HL-60 (cell line): ENCODE measurements around the gene CD300C.
"Not testable (repeated sequence)": the region's sequence is repeated elsewhere in the genome, so short reads cannot be mapped to it uniquely, and the experiment has no call there.

ENCODE experiments used
- DNase-seq, 2 experiments: peaks; one replicate each; pipeline ENCODE4 v3.0.0-alpha.2; 2010 to 2020; ENCODE audit warnings: low read depth in 1 of 2, low spot score in 1 of 2
- H3K27ac ChIP-seq: fragments of 250-450 bp; sonication (Bioruptor Pico); replicated peaks from 2 replicates; pipeline ENCODE4 v1.5.1; 2020; ENCODE audit warnings: mild to moderate bottlenecking, moderate library complexity
- H3K27me3 ChIP-seq: fragments of 250-450 bp; sonication (Bioruptor Pico); 2 replicates; pipeline ENCODE4 v1.5.1; 2021; ENCODE audit warnings: mild to moderate bottlenecking, moderate library complexity; ENCODE audit not compliant: insufficient read depth, poor library complexity, severe bottlenecking
- H3K4me3 ChIP-seq: replicated peaks from 2 replicates; pipeline ENCODE4 v1.5.1; 2011; ENCODE audit warnings: mild to moderate bottlenecking, control low read depth, low read length; ENCODE audit not compliant: insufficient read depth
- CTCF ChIP-seq: IDR thresholded peaks from one replicate; pipeline ENCODE4 v1.5.1; 2011; ENCODE audit warnings: low read length, control low read depth, inconsistent platforms; ENCODE audit not compliant: insufficient read depth
- GABPA ChIP-seq: IDR thresholded peaks from 2 replicates; pipeline ENCODE4 v1.6.1; 2012; ENCODE audit warnings: low read depth
- POLR2AphosphoS5 ChIP-seq: IDR thresholded peaks from 2 replicates; pipeline ENCODE4 v1.6.1; 2012; ENCODE audit warnings: low read depth
- REST ChIP-seq: IDR thresholded peaks from 2 replicates; pipeline ENCODE4 v1.6.1; 2012; ENCODE audit warnings: low read depth; ENCODE audit not compliant: insufficient replicate concordance
- SPI1 ChIP-seq: IDR thresholded peaks from 2 replicates; pipeline ENCODE4 v1.6.1; 2012; ENCODE audit warnings: low read depth, mild to moderate bottlenecking, borderline replicate concordance

CD300C gene

GRCh38 chr17:74520016-74520434, 25.9 kb downstream of the CD300C start:
- DNase-seq: peak; percentile 51 to 95
- H3K27ac ChIP-seq: peak overlapping the region; percentile 91
- TF ChIP-seq CTCF: no peak
- TF ChIP-seq GABPA: peak; percentile 10; the same call in 1 of the 2 replicates
- TF ChIP-seq SPI1: peak; percentile 84; the same call in 1 of the 2 replicates
- peak; percentile 69 for TF ChIP-seq POLR2AphosphoS5
- TF ChIP-seq REST: no peak
- no peak overlapping the region for H3K4me3 ChIP-seq
- H3K27me3 ChIP-seq: no peaks in the 10 kb centered on the region

GRCh38 chr17:74518413-74518981, 27.4 kb downstream of the CD300C start:
- H3K27ac ChIP-seq, H3K4me3 ChIP-seq, DNase-seq, H3K27me3 ChIP-seq: not testable (repeated sequence)

GRCh38 chr17:74516561-74517328, 29.2 kb downstream of the CD300C start:
- no peak overlapping the region for H3K27ac ChIP-seq
- no peak overlapping the region for H3K4me3 ChIP-seq
- TF ChIP-seq REST (no peak), POLR2AphosphoS5 (no peak), GABPA (no peak), SPI1 (no peak), CTCF (no peak)
- H3K27me3 ChIP-seq: no peaks in the 10 kb centered on the region
- DNase-seq: peak in 1 of 2 experiments; percentile 33

- no peak for DNase-seq
- Histone ChIP-seq H3K27me3 (no peaks in the 10 kb centered on the region), H3K27ac (no peak overlapping the region), H3K4me3 (no peak overlapping the region)
- TF ChIP-seq POLR2AphosphoS5 (no peak), REST (no peak), SPI1 (no peak), CTCF (no peak), GABPA (no peak)
Observed at GRCh38 chr17:74515941-74516340, 30.0 kb downstream of the CD300C start.
